HEK293 (cell line): ENCODE data around the gene PTPRG.

Source experiments
- CTCF ChIA-PET: fragments of 350-600 bp; formaldehyde crosslinking; extraction: SDS; loops from one replicate; lab custom pipeline; 2021; ENCODE audit warnings: antibody characterized with exemption; lab: Yijun Ruan, JAX
- POLR2A ChIA-PET: fragments of 300-600 bp; formaldehyde crosslinking; extraction: SDS; loops from one replicate; lab custom pipeline; 2020; ENCODE audit warnings: antibody characterized with exemption, inconsistent platforms; lab: Yijun Ruan, JAX
- H3K27ac ChIP-seq: fragments of 200-500 bp; sonication (Bioruptor generic); 2 replicates; pipeline ENCODE4 v1.5.1; 2014; ENCODE audit warnings: low read depth, low read length, control low read depth, inconsistent platforms; ENCODE audit errors: extremely low read depth
- H3K36me3 ChIP-seq, 2 experiments: fragments of 200-500 bp in 1 of 2; sonication (Bioruptor generic) in 1 of 2; 1 replicate in 1 of 2; 2 replicates in 1 of 2; pipeline ENCODE4 v1.5.1; 2014 to 2017; ENCODE audit warnings: inconsistent platforms in 2 of 2, low read length in 2 of 2; ENCODE audit not compliant: control insufficient read depth in 2 of 2, insufficient read depth in 1 of 2
- H3K4me1 ChIP-seq: fragments of 200-500 bp; sonication (Bioruptor generic); 2 replicates; pipeline ENCODE4 v1.5.1; 2014; ENCODE audit warnings: mild to moderate bottlenecking, low read length, inconsistent platforms; ENCODE audit not compliant: control insufficient read depth, insufficient read depth
- H3K4me3 ChIP-seq: 2 replicates; pipeline ENCODE4 v1.5.1; 2011; ENCODE audit warnings: low read depth, mild to moderate bottlenecking, control low read depth, low read length, moderate library complexity
- H3K9me3 ChIP-seq: fragments of 200-500 bp; sonication (Bioruptor generic); 2 replicates; pipeline ENCODE4 v1.5.1; 2014; ENCODE audit warnings: low read depth, low read length, inconsistent platforms; ENCODE audit not compliant: control insufficient read depth, insufficient read depth
- HOXC10 ChIP-seq: sonication (generic); formaldehyde crosslinking; IDR thresholded peaks from 2 replicates; pipeline ENCODE4 v1.8.1; 2023; ENCODE audit warnings: mild to moderate bottlenecking, missing genetic modification reagents
- REPIN1 ChIP-seq: fragments of 450-650 bp; formaldehyde crosslinking; IDR thresholded peaks from 2 replicates; pipeline ENCODE4 v1.5.1; 2017; ENCODE audit warnings: missing biosample characterization, missing genetic modification characterization, low read depth
- ZFP41 ChIP-seq: fragments of 450-650 bp; formaldehyde crosslinking; IDR thresholded peaks from 2 replicates; pipeline ENCODE4 v1.5.1; 2016; ENCODE audit warnings: missing biosample characterization, missing genetic modification characterization, borderline replicate concordance
- ZNF10 ChIP-seq: fragments of 450-650 bp; formaldehyde crosslinking; IDR thresholded peaks from 2 replicates; pipeline ENCODE4 v1.5.1; 2017; ENCODE audit warnings: missing biosample characterization, missing genetic modification characterization
- ZNF133 ChIP-seq: fragments of 450-650 bp; formaldehyde crosslinking; IDR thresholded peaks from 2 replicates; pipeline ENCODE4 v1.5.1; 2016; ENCODE audit warnings: missing biosample characterization, missing genetic modification characterization
- ZNF138 ChIP-seq: fragments of 450-650 bp; formaldehyde crosslinking; IDR thresholded peaks from 2 replicates; pipeline ENCODE4 v1.5.1; 2016; ENCODE audit warnings: missing biosample characterization, missing genetic modification characterization, borderline replicate concordance
- ZNF146 ChIP-seq: fragments of 450-650 bp; formaldehyde crosslinking; IDR thresholded peaks from 2 replicates; pipeline ENCODE4 v1.5.1; 2016; ENCODE audit warnings: missing biosample characterization, missing genetic modification characterization
- ZNF184 ChIP-seq: fragments of 450-650 bp; IDR thresholded peaks from 2 replicates; pipeline ENCODE4 v1.5.1; 2018; ENCODE audit warnings: missing biosample characterization, mild to moderate bottlenecking, missing genetic modification characterization
- ZNF423 ChIP-seq: fragments of 450-650 bp; formaldehyde crosslinking; IDR thresholded peaks from 2 replicates; pipeline ENCODE4 v1.5.1; 2016; ENCODE audit warnings: missing biosample characterization, missing genetic modification characterization
- ZNF426 ChIP-seq: fragments of 450-650 bp; formaldehyde crosslinking; IDR thresholded peaks from 2 replicates; pipeline ENCODE4 v1.5.1; 2017; ENCODE audit warnings: missing biosample characterization, missing genetic modification characterization, mild to moderate bottlenecking, inconsistent platforms, moderate library complexity
- ZNF473 ChIP-seq: fragments of 450-650 bp; formaldehyde crosslinking; IDR thresholded peaks from 2 replicates; pipeline ENCODE4 v1.5.1; 2017; ENCODE audit warnings: missing biosample characterization, missing genetic modification characterization
- ZNF514 ChIP-seq: fragments of 450-650 bp; formaldehyde crosslinking; IDR thresholded peaks from 2 replicates; pipeline ENCODE4 v1.5.1; 2016; ENCODE audit warnings: missing biosample characterization, missing genetic modification characterization
- ZNF529 ChIP-seq: fragments of 450-650 bp; formaldehyde crosslinking; IDR thresholded peaks from 2 replicates; pipeline ENCODE4 v1.5.1; 2017; ENCODE audit warnings: missing genetic modification characterization, missing biosample characterization; ENCODE audit not compliant: insufficient replicate concordance
- ZNF555 ChIP-seq: fragments of 450-650 bp; formaldehyde crosslinking; conservative IDR thresholded peaks from 2 replicates; pipeline ENCODE4 v1.5.1; 2017; ENCODE audit warnings: missing biosample characterization, mild to moderate bottlenecking, missing genetic modification characterization, inconsistent platforms
- ZNF561 ChIP-seq: fragments of 450-650 bp; IDR thresholded peaks from 2 replicates; pipeline ENCODE4 v1.5.1; 2018; ENCODE audit warnings: missing biosample characterization, missing genetic modification characterization, borderline replicate concordance
- ZNF596 ChIP-seq: fragments of 450-650 bp; IDR thresholded peaks from 2 replicates; pipeline ENCODE4 v1.5.0; 2018; ENCODE audit warnings: missing biosample characterization, mild to moderate bottlenecking, missing genetic modification characterization, moderate library complexity
- ZNF677 ChIP-seq: fragments of 450-650 bp; IDR thresholded peaks from 2 replicates; pipeline ENCODE4 v1.5.0; 2018; ENCODE audit warnings: missing biosample characterization, mild to moderate bottlenecking, missing genetic modification characterization, moderate library complexity
- ZNF701 ChIP-seq: fragments of 450-650 bp; formaldehyde crosslinking; IDR thresholded peaks from 2 replicates; pipeline ENCODE4 v1.5.1; 2016; ENCODE audit warnings: missing biosample characterization, missing genetic modification characterization
- ZNF777 ChIP-seq: fragments of 450-650 bp; formaldehyde crosslinking; IDR thresholded peaks from 2 replicates; pipeline ENCODE4 v1.5.1; 2017; ENCODE audit warnings: missing biosample characterization, missing genetic modification characterization, borderline replicate concordance
- ZXDB ChIP-seq: fragments of 450-650 bp; formaldehyde crosslinking; IDR thresholded peaks from 2 replicates; pipeline ENCODE4 v1.5.1; 2016; ENCODE audit warnings: missing biosample characterization, missing genetic modification characterization
- TF ChIP-seq, protein P1 (sequence below): fragments of 450-650 bp; formaldehyde crosslinking; IDR thresholded peaks from 2 replicates; pipeline ENCODE4 v1.5.1; 2016; ENCODE audit warnings: missing biosample characterization, missing genetic modification characterization, borderline replicate concordance
- TF ChIP-seq, protein P2 (sequence below): fragments of 450-650 bp; formaldehyde crosslinking; IDR thresholded peaks from 2 replicates; pipeline ENCODE4 v1.5.1; 2016; ENCODE audit warnings: missing biosample characterization, missing genetic modification characterization
- TF ChIP-seq, protein P3 (sequence below): fragments of 450-650 bp; formaldehyde crosslinking; optimal IDR thresholded peaks from 2 replicates; pipeline ENCODE3; 2016; ENCODE audit warnings: missing biosample characterization, mild to moderate bottlenecking, missing genetic modification characterization

PTPRG gene

DNA sequence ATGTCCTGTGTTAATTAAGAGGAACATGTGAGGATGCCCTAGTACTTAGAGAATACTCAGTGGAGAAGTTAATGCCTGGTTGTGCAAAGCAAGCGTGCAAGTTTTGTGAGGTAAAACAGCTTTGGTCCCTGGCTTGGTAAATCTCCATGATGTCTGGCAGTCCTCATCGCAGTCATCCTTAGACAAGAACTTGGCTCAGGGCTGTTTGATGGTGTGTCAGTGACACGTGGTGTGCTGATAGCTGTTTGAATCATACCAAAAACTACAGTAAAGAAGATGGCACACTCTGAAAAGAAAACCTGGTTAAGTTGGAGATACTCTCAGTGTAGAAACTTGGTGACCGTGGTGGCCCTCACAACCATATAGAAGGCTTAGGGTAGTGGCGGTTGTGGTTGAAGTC, 450.3 kb downstream of the PTPRG start:
- peaks cover 0 to 4% of the 10 kb centered on the region in 2 experiments; a peak in 1 of 3 replicates for H3K36me3 ChIP-seq
- ChIA-PET CTCF (no interaction called here), POLR2A (no interaction called here)

DNA sequence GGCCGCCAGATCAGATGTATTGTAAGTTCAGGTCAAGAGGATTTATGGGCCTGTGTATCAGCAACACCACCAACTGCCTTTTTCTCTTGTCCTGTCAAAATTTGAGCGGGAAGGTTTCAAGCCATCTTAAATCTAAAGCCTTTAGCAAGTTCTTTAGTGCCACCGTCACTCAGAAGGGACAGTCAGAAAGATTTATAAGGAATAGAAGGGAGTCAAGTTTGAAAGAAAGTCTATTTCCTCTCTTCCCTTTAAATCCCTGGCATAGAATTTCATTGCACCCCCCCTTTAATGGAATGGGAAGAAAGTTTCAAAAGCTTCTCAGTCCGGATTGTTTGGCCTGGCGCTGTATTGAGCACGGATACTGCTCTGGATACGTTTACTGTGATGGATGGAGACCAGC, 452.6 kb downstream of the PTPRG start:
- CTCF ChIA-PET, result no interaction called here
- TF ChIP-seq ZNF529 (tag by site-specific recombination), result no peak
- TF ChIP-seq ZNF677 (tag by site-specific recombination), result no peak
- TF ChIP-seq ZNF138 (tag by site-specific recombination), result no peak
- TF ChIP-seq, all 188 proteins: peak for 0
- POLR2A ChIA-PET, result no interaction called here

More for the DNA sequence above, 450.3 kb downstream of the PTPRG start:
- Histone ChIP-seq H3K4me1 (no peaks in the 10 kb centered on the region), H3K9me3 (no peaks in the 10 kb centered on the region), H3K27ac (no peak overlapping the region), H3K4me3 (no peak overlapping the region)
- TF ChIP-seq, protein P1, sequence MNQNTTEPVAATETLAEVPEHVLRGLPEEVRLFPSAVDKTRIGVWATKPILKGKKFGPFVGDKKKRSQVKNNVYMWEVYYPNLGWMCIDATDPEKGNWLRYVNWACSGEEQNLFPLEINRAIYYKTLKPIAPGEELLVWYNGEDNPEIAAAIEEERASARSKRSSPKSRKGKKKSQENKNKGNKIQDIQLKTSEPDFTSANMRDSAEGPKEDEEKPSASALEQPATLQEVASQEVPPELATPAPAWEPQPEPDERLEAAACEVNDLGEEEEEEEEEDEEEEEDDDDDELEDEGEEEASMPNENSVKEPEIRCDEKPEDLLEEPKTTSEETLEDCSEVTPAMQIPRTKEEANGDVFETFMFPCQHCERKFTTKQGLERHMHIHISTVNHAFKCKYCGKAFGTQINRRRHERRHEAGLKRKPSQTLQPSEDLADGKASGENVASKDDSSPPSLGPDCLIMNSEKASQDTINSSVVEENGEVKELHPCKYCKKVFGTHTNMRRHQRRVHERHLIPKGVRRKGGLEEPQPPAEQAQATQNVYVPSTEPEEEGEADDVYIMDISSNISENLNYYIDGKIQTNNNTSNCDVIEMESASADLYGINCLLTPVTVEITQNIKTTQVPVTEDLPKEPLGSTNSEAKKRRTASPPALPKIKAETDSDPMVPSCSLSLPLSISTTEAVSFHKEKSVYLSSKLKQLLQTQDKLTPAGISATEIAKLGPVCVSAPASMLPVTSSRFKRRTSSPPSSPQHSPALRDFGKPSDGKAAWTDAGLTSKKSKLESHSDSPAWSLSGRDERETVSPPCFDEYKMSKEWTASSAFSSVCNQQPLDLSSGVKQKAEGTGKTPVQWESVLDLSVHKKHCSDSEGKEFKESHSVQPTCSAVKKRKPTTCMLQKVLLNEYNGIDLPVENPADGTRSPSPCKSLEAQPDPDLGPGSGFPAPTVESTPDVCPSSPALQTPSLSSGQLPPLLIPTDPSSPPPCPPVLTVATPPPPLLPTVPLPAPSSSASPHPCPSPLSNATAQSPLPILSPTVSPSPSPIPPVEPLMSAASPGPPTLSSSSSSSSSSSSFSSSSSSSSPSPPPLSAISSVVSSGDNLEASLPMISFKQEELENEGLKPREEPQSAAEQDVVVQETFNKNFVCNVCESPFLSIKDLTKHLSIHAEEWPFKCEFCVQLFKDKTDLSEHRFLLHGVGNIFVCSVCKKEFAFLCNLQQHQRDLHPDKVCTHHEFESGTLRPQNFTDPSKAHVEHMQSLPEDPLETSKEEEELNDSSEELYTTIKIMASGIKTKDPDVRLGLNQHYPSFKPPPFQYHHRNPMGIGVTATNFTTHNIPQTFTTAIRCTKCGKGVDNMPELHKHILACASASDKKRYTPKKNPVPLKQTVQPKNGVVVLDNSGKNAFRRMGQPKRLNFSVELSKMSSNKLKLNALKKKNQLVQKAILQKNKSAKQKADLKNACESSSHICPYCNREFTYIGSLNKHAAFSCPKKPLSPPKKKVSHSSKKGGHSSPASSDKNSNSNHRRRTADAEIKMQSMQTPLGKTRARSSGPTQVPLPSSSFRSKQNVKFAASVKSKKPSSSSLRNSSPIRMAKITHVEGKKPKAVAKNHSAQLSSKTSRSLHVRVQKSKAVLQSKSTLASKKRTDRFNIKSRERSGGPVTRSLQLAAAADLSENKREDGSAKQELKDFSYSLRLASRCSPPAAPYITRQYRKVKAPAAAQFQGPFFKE (tag by site-specific recombination), result no peak
- TF ChIP-seq, protein P2, sequence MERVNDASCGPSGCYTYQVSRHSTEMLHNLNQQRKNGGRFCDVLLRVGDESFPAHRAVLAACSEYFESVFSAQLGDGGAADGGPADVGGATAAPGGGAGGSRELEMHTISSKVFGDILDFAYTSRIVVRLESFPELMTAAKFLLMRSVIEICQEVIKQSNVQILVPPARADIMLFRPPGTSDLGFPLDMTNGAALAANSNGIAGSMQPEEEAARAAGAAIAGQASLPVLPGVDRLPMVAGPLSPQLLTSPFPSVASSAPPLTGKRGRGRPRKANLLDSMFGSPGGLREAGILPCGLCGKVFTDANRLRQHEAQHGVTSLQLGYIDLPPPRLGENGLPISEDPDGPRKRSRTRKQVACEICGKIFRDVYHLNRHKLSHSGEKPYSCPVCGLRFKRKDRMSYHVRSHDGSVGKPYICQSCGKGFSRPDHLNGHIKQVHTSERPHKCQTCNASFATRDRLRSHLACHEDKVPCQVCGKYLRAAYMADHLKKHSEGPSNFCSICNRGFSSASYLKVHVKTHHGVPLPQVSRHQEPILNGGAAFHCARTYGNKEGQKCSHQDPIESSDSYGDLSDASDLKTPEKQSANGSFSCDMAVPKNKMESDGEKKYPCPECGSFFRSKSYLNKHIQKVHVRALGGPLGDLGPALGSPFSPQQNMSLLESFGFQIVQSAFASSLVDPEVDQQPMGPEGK, result no peak
- no peak for TF ChIP-seq HOXC10 (CRISPR knock-in tag)
- no peak for TF ChIP-seq ZNF10 (tag by site-specific recombination)
- TF ChIP-seq REPIN1 (tag by site-specific recombination), result no peak
- TF ChIP-seq ZNF473 (tag by site-specific recombination), result no peak
- TF ChIP-seq ZNF561, result no peak
- TF ChIP-seq ZNF596 (tag by site-specific recombination), result no peak
- TF ChIP-seq ZNF133 (tag by site-specific recombination), result no peak
- TF ChIP-seq ZXDB, result no peak

DNA sequence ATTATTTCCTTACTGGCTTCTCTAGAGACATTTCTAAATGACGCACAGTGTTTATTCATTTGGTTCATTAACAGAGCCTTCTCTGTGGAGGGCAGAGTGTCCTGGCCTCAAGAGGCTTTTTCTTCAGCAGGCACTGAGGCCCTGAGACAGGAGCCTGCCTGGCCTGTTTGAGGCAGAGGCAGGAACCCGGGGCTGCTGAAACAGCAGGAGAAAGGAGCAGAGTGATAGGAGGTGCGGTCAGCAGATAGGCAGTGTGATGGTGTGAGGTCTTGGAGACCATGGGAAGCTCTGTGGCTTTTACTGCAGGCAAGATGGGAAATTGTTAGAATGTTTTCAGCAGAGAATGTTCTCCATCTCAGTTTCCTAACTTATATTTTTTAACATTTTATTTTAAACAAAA, 453.7 kb downstream of the PTPRG start:
- ChIA-PET POLR2A (no interaction called here), CTCF (no interaction called here)
- no peaks in the 10 kb centered on the region for H3K9me3 ChIP-seq
- no peak overlapping the region for H3K27ac ChIP-seq
- H3K36me3 ChIP-seq, result no peaks in the 10 kb centered on the region
- no peaks in the 10 kb centered on the region for H3K4me1 ChIP-seq
- H3K4me3 ChIP-seq, result no peak overlapping the region
- TF ChIP-seq ZNF426 (tag by site-specific recombination) (no peak), ZNF423 (tag by site-specific recombination) (no peak), ZNF146 (no peak), ZFP41 (tag by site-specific recombination) (no peak), ZNF701 (tag by site-specific recombination) (no peak), ZNF555 (tag by site-specific recombination) (no peak), ZNF777 (tag by site-specific recombination) (no peak), ZNF184 (tag by site-specific recombination) (no peak), ZNF514 (tag by site-specific recombination) (no peak)
- TF ChIP-seq, protein P3, sequence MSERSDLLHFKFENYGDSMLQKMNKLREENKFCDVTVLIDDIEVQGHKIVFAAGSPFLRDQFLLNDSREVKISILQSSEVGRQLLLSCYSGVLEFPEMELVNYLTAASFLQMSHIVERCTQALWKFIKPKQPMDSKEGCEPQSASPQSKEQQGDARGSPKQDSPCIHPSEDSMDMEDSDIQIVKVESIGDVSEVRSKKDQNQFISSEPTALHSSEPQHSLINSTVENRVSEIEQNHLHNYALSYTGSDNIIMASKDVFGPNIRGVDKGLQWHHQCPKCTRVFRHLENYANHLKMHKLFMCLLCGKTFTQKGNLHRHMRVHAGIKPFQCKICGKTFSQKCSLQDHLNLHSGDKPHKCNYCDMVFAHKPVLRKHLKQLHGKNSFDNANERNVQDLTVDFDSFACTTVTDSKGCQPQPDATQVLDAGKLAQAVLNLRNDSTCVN (tag by site-specific recombination), result no peak

More for the DNA sequence above, 452.6 kb downstream of the PTPRG start:
- Histone ChIP-seq H3K9me3 (no peaks in the 10 kb centered on the region), H3K36me3 (peaks cover 0 to 4% of the 10 kb centered on the region in 2 experiments; a peak in 1 of 3 replicates), H3K27ac (no peak overlapping the region), H3K4me1 (no peaks in the 10 kb centered on the region), H3K4me3 (no peak overlapping the region)
